ENCODE measurements around the gene TMEM176B. TPM values are rescaled to one million over a fixed set of nuclear protein-coding genes. Genes with fewer than 3 reads are reported as not detected.

Gene TMEM176B
- total RNA-seq, 1 experiment from 2014 or later = 0.31 TPM

GRCh38 chr7:150756858-150757257 lies 43.3 kb downstream of the TMEM176B start:
- no peaks in the 10 kb centered on the region for H3K4me1 ChIP-seq (ENCODE audit: control insufficient read depth, insufficient read depth, low read length)
- CTCF ChIA-PET = no interaction called here
- in situ Hi-C loops (cut with HindIII; ENCODE audit: low pct_unique_long_range_greater_than_20kb, low sequenced_read_pairs) = no loop called here
- ATAC-seq (no peak), DNase-seq (ENCODE audit: low read depth, low spot score) (no peak)
- TF ChIP-seq POLR2AphosphoS5 (IDR thresholded peaks at IDR 0.05; ENCODE audit: low read depth, low read length) (no peak), REST (IDR thresholded peaks at IDR 0.05; ENCODE audit: insufficient read depth in 1 of 2, low read depth in 2 of 2, low read length in 1 of 2) (no peak), SIN3A (IDR thresholded peaks at IDR 0.05; ENCODE audit: borderline replicate concordance, insufficient read depth, low read depth, low read length) (no peak), CTCF (IDR thresholded peaks at IDR 0.05) (peak; percentile 43; the same call in 1 of the 2 replicates), TCF7L2 (IDR thresholded peaks at IDR 0.05; ENCODE audit: low read depth, low read length) (no peak)
- no peaks in the 10 kb centered on the region for H3K36me3 ChIP-seq (ENCODE audit: control insufficient read depth, insufficient read depth, low read length)
- H3K27ac ChIP-seq (ENCODE audit: low read length) = no peak overlapping the region
- no peaks in the 10 kb centered on the region for H3K9me3 ChIP-seq (ENCODE audit: control insufficient read depth, insufficient read depth, low read depth, low read length)
- intact Hi-C loops (cut with micrococcal nuclease; ENCODE audit: unreplicated experiment) = loop anchor here (5.0 to 10.0 kb wide), 2 partner anchors 310 to 472 kb away; no protein-coding TSS in a partner anchor
- no peak overlapping the region for H3K4me3 ChIP-seq (ENCODE audit: low read depth in 2 of 2, low read length in 2 of 2)
- POLR2A ChIA-PET = no interaction called here
- H3K27me3 ChIP-seq (ENCODE audit: control insufficient read depth, insufficient read depth, low read length) = peaks cover 2% of the 10 kb centered on the region; the same call in 1 of the 2 replicates
- no TSS peak for BruUV-seq (replicated peaks)

GRCh38 chr7:150756166-150756565 lies 44.0 kb downstream of the TMEM176B start:
- Histone ChIP-seq H3K27ac (ENCODE audit: low read length) (no peak overlapping the region), H3K9me3 (ENCODE audit: control insufficient read depth, insufficient read depth, low read depth, low read length) (no peaks in the 10 kb centered on the region), H3K27me3 (ENCODE audit: control insufficient read depth, insufficient read depth, low read length) (peaks cover 2% of the 10 kb centered on the region; the same call in 1 of the 2 replicates), H3K4me1 (ENCODE audit: control insufficient read depth, insufficient read depth, low read length) (no peaks in the 10 kb centered on the region), H3K4me3 (ENCODE audit: low read depth in 2 of 2, low read length in 2 of 2) (no peak overlapping the region), H3K36me3 (ENCODE audit: control insufficient read depth, insufficient read depth, low read length) (no peaks in the 10 kb centered on the region)
- in situ Hi-C loops (cut with HindIII; ENCODE audit: low pct_unique_long_range_greater_than_20kb, low sequenced_read_pairs) = no loop called here
- DNase-seq (ENCODE audit: low read depth, low spot score) (no peak), ATAC-seq (no peak)
- TF ChIP-seq REST (IDR thresholded peaks at IDR 0.05; ENCODE audit: insufficient read depth in 1 of 2, low read depth in 2 of 2, low read length in 1 of 2) (no peak), TCF7L2 (IDR thresholded peaks at IDR 0.05; ENCODE audit: low read depth, low read length) (no peak), SIN3A (IDR thresholded peaks at IDR 0.05; ENCODE audit: borderline replicate concordance, insufficient read depth, low read depth, low read length) (no peak), POLR2AphosphoS5 (IDR thresholded peaks at IDR 0.05; ENCODE audit: low read depth, low read length) (no peak), CTCF (IDR thresholded peaks at IDR 0.05) (no peak)
- intact Hi-C loops (cut with micrococcal nuclease; ENCODE audit: unreplicated experiment) = loop anchor here (5.0 to 10.0 kb wide), 2 partner anchors 309 to 471 kb away; no protein-coding TSS in a partner anchor
- ChIA-PET CTCF (interaction anchor here (0.7 kb wide), 1 partner anchor 323 kb away, joined by 4 read pairs; no protein-coding TSS in a partner anchor), POLR2A (no interaction called here)
- no TSS peak for BruUV-seq (replicated peaks)
